ENCODE measurements around the gene SCYGR6.

The SCYGR6 gene

GRCh38 chr2:227716501-227716900 is 8.1 kb downstream of the SCYGR6 start:
- in situ Hi-C loops (cut with MboI; ENCODE audit: low sequenced_read_pairs), result no loop called here

GRCh38 chr2:227713291-227713690 is 11.3 kb downstream of the SCYGR6 start:
- in situ Hi-C loops (cut with MboI; ENCODE audit: low sequenced_read_pairs), result no loop called here

GRCh38 chr2:227710986-227711385 is 13.6 kb downstream of the SCYGR6 start:
- in situ Hi-C loops (cut with MboI; ENCODE audit: low sequenced_read_pairs), result no loop called here

- in situ Hi-C loops (cut with MboI; ENCODE audit: low sequenced_read_pairs), result no loop called here
Observed at GRCh38 chr2:227707390-227707789, 17.2 kb downstream of the SCYGR6 start.

GRCh38 chr2:227706859-227707258 is 17.7 kb downstream of the SCYGR6 start:
- in situ Hi-C loops (cut with MboI; ENCODE audit: low sequenced_read_pairs), result no loop called here

- in situ Hi-C loops (cut with MboI; ENCODE audit: low sequenced_read_pairs), result no loop called here
Observed at GRCh38 chr2:227703961-227704360, 20.6 kb downstream of the SCYGR6 start.

- in situ Hi-C loops (cut with MboI; ENCODE audit: low sequenced_read_pairs), result no loop called here
Observed at GRCh38 chr2:227703280-227703732, 21.3 kb downstream of the SCYGR6 start.

- in situ Hi-C loops (cut with MboI; ENCODE audit: low sequenced_read_pairs), result no loop called here
Observed at GRCh38 chr2:227701556-227701955, 23.0 kb downstream of the SCYGR6 start.

GRCh38 chr2:227696990-227697679 is 27.4 kb downstream of the SCYGR6 start:
- in situ Hi-C loops (cut with MboI; ENCODE audit: low sequenced_read_pairs), result no loop called here

GRCh38 chr2:227687189-227687588 is 37.4 kb downstream of the SCYGR6 start:
- in situ Hi-C loops (cut with MboI; ENCODE audit: low sequenced_read_pairs), result no loop called here

- in situ Hi-C loops (cut with MboI; ENCODE audit: low sequenced_read_pairs), result no loop called here
Observed at GRCh38 chr2:227684258-227684657, 40.3 kb downstream of the SCYGR6 start.

GRCh38 chr2:227677928-227678327 is 46.6 kb downstream of the SCYGR6 start:
- in situ Hi-C loops (cut with MboI; ENCODE audit: low sequenced_read_pairs), result no loop called here

GRCh38 chr2:227674485-227674884 is 50.1 kb downstream of the SCYGR6 start:
- in situ Hi-C loops (cut with MboI; ENCODE audit: low sequenced_read_pairs), result no loop called here
